PFSK-1 (cell line): ENCODE data around the gene UMPS.

Source experiments
- FOXP2 ChIP-seq: optimal IDR thresholded peaks from 2 replicates; pipeline ENCODE3; 2011; ENCODE audit warnings: borderline replicate concordance, control low read depth, inconsistent platforms; ENCODE audit not compliant: insufficient read depth; ENCODE audit errors: extremely low read length, extremely low read depth
- POLR2AphosphoS5 ChIP-seq: IDR thresholded peaks from 2 replicates; pipeline ENCODE4 v1.6.1; 2012; ENCODE audit warnings: low read depth, mild to moderate bottlenecking, control low read depth, low read length, moderate library complexity
- SIN3A ChIP-seq: IDR thresholded peaks from 2 replicates; pipeline ENCODE4 v1.6.1; 2012; ENCODE audit warnings: mild to moderate bottlenecking, low read length, moderate library complexity, borderline replicate concordance; ENCODE audit not compliant: insufficient read depth
- TAF1 ChIP-seq: IDR thresholded peaks from 2 replicates; pipeline ENCODE4 v1.6.1; 2012; ENCODE audit warnings: low read length, control low read depth, borderline replicate concordance; ENCODE audit not compliant: insufficient read depth
- TF ChIP-seq, protein P1 (sequence below), 2 experiments: IDR thresholded peaks; 2 replicates each; pipeline versions ENCODE4 v1.6.1 to v1.8.0; 2011 to 2012; ENCODE audit warnings: low read depth in 2 of 2, low read length in 2 of 2, control low read depth in 1 of 2, inconsistent platforms in 1 of 2, mild to moderate bottlenecking in 1 of 2, moderate library complexity in 1 of 2; ENCODE audit not compliant: insufficient read depth in 1 of 2

UMPS gene

GRCh38 chr3:124691599-124691998, 38.7 kb upstream of the UMPS start:
- TF ChIP-seq POLR2AphosphoS5 (no peak), TAF1 (no peak), SIN3A (no peak), FOXP2 (no peak)
- TF ChIP-seq, protein P1, sequence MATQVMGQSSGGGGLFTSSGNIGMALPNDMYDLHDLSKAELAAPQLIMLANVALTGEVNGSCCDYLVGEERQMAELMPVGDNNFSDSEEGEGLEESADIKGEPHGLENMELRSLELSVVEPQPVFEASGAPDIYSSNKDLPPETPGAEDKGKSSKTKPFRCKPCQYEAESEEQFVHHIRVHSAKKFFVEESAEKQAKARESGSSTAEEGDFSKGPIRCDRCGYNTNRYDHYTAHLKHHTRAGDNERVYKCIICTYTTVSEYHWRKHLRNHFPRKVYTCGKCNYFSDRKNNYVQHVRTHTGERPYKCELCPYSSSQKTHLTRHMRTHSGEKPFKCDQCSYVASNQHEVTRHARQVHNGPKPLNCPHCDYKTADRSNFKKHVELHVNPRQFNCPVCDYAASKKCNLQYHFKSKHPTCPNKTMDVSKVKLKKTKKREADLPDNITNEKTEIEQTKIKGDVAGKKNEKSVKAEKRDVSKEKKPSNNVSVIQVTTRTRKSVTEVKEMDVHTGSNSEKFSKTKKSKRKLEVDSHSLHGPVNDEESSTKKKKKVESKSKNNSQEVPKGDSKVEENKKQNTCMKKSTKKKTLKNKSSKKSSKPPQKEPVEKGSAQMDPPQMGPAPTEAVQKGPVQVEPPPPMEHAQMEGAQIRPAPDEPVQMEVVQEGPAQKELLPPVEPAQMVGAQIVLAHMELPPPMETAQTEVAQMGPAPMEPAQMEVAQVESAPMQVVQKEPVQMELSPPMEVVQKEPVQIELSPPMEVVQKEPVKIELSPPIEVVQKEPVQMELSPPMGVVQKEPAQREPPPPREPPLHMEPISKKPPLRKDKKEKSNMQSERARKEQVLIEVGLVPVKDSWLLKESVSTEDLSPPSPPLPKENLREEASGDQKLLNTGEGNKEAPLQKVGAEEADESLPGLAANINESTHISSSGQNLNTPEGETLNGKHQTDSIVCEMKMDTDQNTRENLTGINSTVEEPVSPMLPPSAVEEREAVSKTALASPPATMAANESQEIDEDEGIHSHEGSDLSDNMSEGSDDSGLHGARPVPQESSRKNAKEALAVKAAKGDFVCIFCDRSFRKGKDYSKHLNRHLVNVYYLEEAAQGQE (IDR thresholded peaks at IDR 0.05; ENCODE audit: insufficient read depth in 1 of 2, low read depth in 2 of 2, low read length in 2 of 2): no peak

DNA sequence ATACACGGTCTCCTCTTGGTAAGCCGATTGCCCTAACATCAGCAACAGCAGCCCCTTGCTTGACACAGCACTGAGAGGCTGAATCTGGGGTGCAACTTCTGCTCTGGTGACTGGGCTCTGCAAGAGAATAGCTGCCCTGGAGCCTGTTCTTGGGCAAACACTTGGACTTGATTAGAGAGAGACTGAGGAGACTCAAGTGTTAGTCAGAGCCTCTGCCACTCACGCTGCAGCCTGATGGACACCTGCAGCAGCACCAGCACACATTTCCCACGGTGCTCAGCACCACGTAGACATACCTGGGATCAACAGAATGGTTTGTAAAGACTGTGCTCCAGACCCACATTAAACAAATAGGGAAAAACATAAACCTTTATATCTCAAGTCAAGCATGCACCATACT, 35.8 kb upstream of the UMPS start:
- no peak for TF ChIP-seq POLR2AphosphoS5
- TF ChIP-seq, protein P1 (IDR thresholded peaks at IDR 0.05; ENCODE audit: insufficient read depth in 1 of 2, low read depth in 2 of 2, low read length in 2 of 2): no peak
- TF ChIP-seq TAF1: no peak
- TF ChIP-seq SIN3A: no peak

DNA sequence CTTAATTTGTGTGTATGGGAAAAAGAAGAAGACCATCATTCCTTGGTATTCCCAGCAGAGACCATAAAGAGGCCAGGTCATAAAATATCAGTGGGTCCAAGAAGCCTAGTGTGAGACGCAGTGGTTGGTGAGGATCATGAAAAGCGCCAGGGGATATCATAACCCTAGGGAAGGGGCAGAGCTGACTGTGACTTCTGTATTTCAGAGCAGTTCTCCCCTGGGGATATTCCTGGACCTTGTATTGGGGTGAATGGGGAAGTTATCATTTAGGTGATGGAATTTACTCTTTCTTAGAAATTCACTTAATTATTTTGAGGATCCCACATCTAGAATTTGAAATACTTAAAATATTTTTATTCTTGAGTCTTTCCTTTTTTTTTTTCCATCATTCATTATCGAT, 34.9 kb upstream of the UMPS start:
- TF ChIP-seq SIN3A (no peak), FOXP2 (no peak)
- TF ChIP-seq, protein P1 (IDR thresholded peaks at IDR 0.05; ENCODE audit: insufficient read depth in 1 of 2, low read depth in 2 of 2, low read length in 2 of 2): no peak

DNA sequence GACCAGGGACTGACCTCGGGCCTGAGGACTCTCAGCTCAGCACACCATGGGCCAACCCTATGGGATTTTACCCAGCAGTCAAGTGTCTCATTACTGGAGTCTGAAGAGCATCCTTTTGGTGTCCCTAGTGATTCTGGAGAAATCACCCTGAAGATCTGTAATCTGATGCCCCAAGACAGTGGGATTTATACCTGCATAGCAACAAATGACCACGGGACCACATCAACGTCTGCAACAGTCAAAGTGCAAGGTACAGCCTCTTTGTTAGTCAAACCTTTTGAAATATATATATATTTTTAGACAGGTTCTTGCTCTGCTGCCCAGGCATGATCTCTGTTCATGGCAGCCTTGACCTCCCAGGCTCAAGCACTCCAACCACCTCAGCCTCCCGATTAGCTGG, 34.2 kb upstream of the UMPS start:
- TF ChIP-seq FOXP2 (no peak), POLR2AphosphoS5 (no peak), TAF1 (no peak), SIN3A (no peak)
- TF ChIP-seq, protein P1 (IDR thresholded peaks at IDR 0.05; ENCODE audit: insufficient read depth in 1 of 2, low read depth in 2 of 2, low read length in 2 of 2): no peak

DNA sequence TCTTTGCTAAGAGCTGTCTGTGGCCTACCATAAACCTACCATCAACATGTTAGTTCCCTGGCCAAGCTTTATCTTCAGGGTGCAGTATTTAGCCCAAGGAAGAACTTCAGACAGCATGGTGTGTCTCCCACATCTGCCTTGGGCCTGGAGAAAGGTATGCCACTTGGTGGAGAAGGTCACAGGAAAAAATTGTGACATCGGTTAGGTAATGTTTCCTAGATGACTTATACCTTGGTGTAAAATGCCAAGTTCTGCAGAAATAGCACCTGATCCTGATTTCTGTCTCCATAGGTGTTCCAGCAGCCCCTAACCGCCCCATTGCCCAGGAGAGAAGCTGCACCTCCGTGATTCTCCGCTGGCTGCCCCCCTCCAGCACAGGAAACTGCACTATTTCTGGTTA, 33.0 kb upstream of the UMPS start:
- no peak for TF ChIP-seq SIN3A
- TF ChIP-seq, protein P1 (IDR thresholded peaks at IDR 0.05; ENCODE audit: insufficient read depth in 1 of 2, low read depth in 2 of 2, low read length in 2 of 2): no peak
- TF ChIP-seq TAF1: no peak
- TF ChIP-seq POLR2AphosphoS5: no peak
- TF ChIP-seq FOXP2: no peak
